DOHH2 (cell line): ENCODE data around the gene FOXP4.
A peak's percentile ranks its signal among the peaks of the same experiment; 100 is the strongest.

Experiments used
- H3F3A ChIP-seq: fragments of 200-600 bp; sonication (generic), shearing (Covaris generic); 2 replicates; pipeline ENCODE4 v1.6.0; 2016; ENCODE audit warnings: antibody characterized with exemption, mild to moderate bottlenecking; ENCODE audit not compliant: control insufficient read depth, insufficient read depth
- H3K27ac ChIP-seq: fragments of 200-600 bp; sonication (generic); 2 replicates; pipeline ENCODE4 v1.5.1; 2014; ENCODE audit warnings: low read depth, mild to moderate bottlenecking, low read length, moderate library complexity
- H3K27me3 ChIP-seq: fragments of 200-600 bp; sonication (generic); 2 replicates; pipeline ENCODE4 v1.6.1; 2014; ENCODE audit warnings: mild to moderate bottlenecking, low read length, mixed read lengths; ENCODE audit not compliant: control insufficient read depth
- H3K36me3 ChIP-seq: fragments of 200-600 bp; sonication (generic); 2 replicates; pipeline ENCODE4 v1.6.1; 2014; ENCODE audit warnings: mild to moderate bottlenecking, low read length, moderate library complexity, mixed read lengths; ENCODE audit not compliant: control insufficient read depth
- H3K4me1 ChIP-seq: fragments of 200-600 bp; sonication (generic); 2 replicates; pipeline ENCODE4 v1.6.1; 2014; ENCODE audit warnings: mild to moderate bottlenecking, low read length, mixed read lengths; ENCODE audit not compliant: control insufficient read depth
- H3K4me2 ChIP-seq: fragments of 200-600 bp; sonication (generic); 2 replicates; pipeline ENCODE4 v1.6.0; 2014; ENCODE audit warnings: mild to moderate bottlenecking, low read length, moderate library complexity
- H3K4me3 ChIP-seq: fragments of 200-600 bp; sonication (generic); 2 replicates; pipeline ENCODE4 v1.5.1; 2014; ENCODE audit warnings: mild to moderate bottlenecking, low read length, mixed read lengths
- H3K79me2 ChIP-seq: fragments of 200-600 bp; sonication (generic); 2 replicates; pipeline ENCODE4 v1.6.1; 2014; ENCODE audit warnings: mild to moderate bottlenecking, low read length, mixed read lengths; ENCODE audit not compliant: control insufficient read depth
- H3K9me2 ChIP-seq: fragments of 200-600 bp; sonication (generic); replicated peaks from 2 replicates; pipeline ENCODE4 v1.6.1; 2014; ENCODE audit warnings: mild to moderate bottlenecking, low read length, mixed read lengths; ENCODE audit not compliant: control insufficient read depth
- H3K9me3 ChIP-seq: fragments of 200-600 bp; sonication (generic); 2 replicates; pipeline ENCODE4 v1.6.1; 2014; ENCODE audit warnings: antibody characterized with exemption, low read length, mixed read lengths; ENCODE audit not compliant: control insufficient read depth, insufficient read depth
- H4K20me1 ChIP-seq: fragments of 200-600 bp; sonication (generic); 2 replicates; pipeline ENCODE4 v1.6.0; 2014; ENCODE audit warnings: low read depth, mild to moderate bottlenecking, antibody characterized with exemption, low read length, moderate library complexity; ENCODE audit not compliant: control insufficient read depth, insufficient read depth
- EZH2phosphoT487 ChIP-seq: fragments of 200-600 bp; sonication (generic); IDR thresholded peaks from 2 replicates; pipeline ENCODE4 v1.6.1; 2017; ENCODE audit warnings: borderline replicate concordance, mild to moderate bottlenecking, antibody characterized with exemption, low read length, moderate library complexity, mixed read lengths
- TF ChIP-seq, protein P1 (sequence below): fragments of 200-600 bp; sonication (generic); IDR thresholded peaks from one replicate; pipeline ENCODE4 v1.5.1; 2014; ENCODE audit warnings: antibody characterized with exemption, mild to moderate bottlenecking, low read depth, low read length; ENCODE audit not compliant: poor library complexity, severe bottlenecking

The FOXP4 gene

GRCh38 chr6:41638002-41638934 is 92.1 kb downstream of the FOXP4 start, which contains the start of gene MDFI:
Gene MDFI (plus strand): TSS chr6:41638468. CDS start chr6:41638750, 282 bp downstream.
- Histone ChIP-seq H3K4me3 (no peak within 1 kb of the TSS), H3K4me2 (no peak within 1 kb of the TSS), H3K27ac (no peak within 1 kb of the TSS)

GRCh38 chr6:41638935-41639808 is 93.0 kb downstream of the FOXP4 start:
- H3K9me2 ChIP-seq = no peaks in the 10 kb centered on the region
- H3K27ac ChIP-seq = no peak overlapping the region
- no peaks in the 10 kb centered on the region for H3K4me1 ChIP-seq
- TF ChIP-seq, protein P1, sequence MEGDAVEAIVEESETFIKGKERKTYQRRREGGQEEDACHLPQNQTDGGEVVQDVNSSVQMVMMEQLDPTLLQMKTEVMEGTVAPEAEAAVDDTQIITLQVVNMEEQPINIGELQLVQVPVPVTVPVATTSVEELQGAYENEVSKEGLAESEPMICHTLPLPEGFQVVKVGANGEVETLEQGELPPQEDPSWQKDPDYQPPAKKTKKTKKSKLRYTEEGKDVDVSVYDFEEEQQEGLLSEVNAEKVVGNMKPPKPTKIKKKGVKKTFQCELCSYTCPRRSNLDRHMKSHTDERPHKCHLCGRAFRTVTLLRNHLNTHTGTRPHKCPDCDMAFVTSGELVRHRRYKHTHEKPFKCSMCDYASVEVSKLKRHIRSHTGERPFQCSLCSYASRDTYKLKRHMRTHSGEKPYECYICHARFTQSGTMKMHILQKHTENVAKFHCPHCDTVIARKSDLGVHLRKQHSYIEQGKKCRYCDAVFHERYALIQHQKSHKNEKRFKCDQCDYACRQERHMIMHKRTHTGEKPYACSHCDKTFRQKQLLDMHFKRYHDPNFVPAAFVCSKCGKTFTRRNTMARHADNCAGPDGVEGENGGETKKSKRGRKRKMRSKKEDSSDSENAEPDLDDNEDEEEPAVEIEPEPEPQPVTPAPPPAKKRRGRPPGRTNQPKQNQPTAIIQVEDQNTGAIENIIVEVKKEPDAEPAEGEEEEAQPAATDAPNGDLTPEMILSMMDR = no peak
- TF ChIP-seq EZH2phosphoT487 = 0 out of 2 replicates have a peak, but pooled peaks have one; percentile 16
- H3F3A ChIP-seq = no peaks in the 10 kb centered on the region
- H3K36me3 ChIP-seq = no peaks in the 10 kb centered on the region
- no peaks in the 10 kb centered on the region for H4K20me1 ChIP-seq
- H3K4me2 ChIP-seq = no peak overlapping the region
- H3K4me3 ChIP-seq = no peak overlapping the region
- H3K27me3 ChIP-seq = peaks cover 45% of the 10 kb centered on the region
- H3K79me2 ChIP-seq = no peaks in the 10 kb centered on the region
- no peaks in the 10 kb centered on the region for H3K9me3 ChIP-seq

More at GRCh38 chr6:41638002-41638934, 92.1 kb downstream of the FOXP4 start, which contains the start of gene MDFI:
- H3K9me2 ChIP-seq = no peaks in the 10 kb centered on the region
- H3F3A ChIP-seq = no peaks in the 10 kb centered on the region
- TF ChIP-seq EZH2phosphoT487 = 0 out of 2 replicates have a peak, but pooled peaks have one; percentile 5
- TF ChIP-seq, protein P1 = no peak
- no peaks in the 10 kb centered on the region for H3K9me3 ChIP-seq
- H3K79me2 ChIP-seq = no peaks in the 10 kb centered on the region
- H3K4me1 ChIP-seq = no peaks in the 10 kb centered on the region
- peaks cover 50% of the 10 kb centered on the region for H3K27me3 ChIP-seq
- no peaks in the 10 kb centered on the region for H4K20me1 ChIP-seq
- H3K36me3 ChIP-seq = no peaks in the 10 kb centered on the region

DNA sequence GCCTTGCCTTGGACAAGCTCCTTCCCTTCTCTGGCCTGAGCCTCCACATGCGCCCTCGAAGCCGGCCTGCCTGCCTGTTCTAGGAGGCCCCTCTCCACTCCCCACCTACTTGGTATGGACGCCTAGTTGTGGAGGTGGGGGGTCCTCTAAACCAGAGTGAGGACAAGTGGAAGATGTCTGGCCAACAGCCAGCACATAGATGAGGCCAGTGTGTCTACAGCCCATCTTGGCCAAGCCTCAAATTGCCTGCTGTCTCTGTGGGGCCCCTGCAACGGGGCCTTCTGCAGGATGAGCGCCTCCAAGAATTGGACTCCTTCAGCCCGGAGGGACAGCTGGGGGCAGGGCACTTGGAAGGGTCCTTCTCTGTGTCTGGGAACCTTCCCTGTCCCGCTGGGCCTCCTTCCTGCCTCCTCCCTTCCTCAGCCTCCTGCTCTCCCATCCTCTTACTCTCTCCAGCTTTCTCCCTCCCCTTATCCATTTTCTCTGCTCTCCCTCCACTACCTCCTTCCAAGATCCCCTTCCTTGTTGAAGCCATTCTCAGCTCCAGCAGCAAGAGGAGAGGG is 93.7 kb downstream of the FOXP4 start:
- no peaks in the 10 kb centered on the region for H3K4me1 ChIP-seq
- H4K20me1 ChIP-seq = no peaks in the 10 kb centered on the region
- TF ChIP-seq, protein P1 = no peak
- no peak for TF ChIP-seq EZH2phosphoT487
- no peaks in the 10 kb centered on the region for H3K9me3 ChIP-seq
- H3K9me2 ChIP-seq = no peaks in the 10 kb centered on the region
- no peaks in the 10 kb centered on the region for H3F3A ChIP-seq
- no peak overlapping the region for H3K4me3 ChIP-seq
- H3K36me3 ChIP-seq = no peaks in the 10 kb centered on the region
- no peak overlapping the region for H3K27ac ChIP-seq
- peaks cover 47% of the 10 kb centered on the region for H3K27me3 ChIP-seq
- H3K4me2 ChIP-seq = no peak overlapping the region
- no peaks in the 10 kb centered on the region for H3K79me2 ChIP-seq
